Aorta (tissue), 5 donors: ENCODE data around the gene HDGF. TPM values are rescaled to one million over a fixed set of nuclear protein-coding genes. Genes with fewer than 3 reads are reported as not detected.
A peak's percentile ranks its signal among the peaks of the same experiment; 100 is the strongest.
"Not testable (repeated sequence)": the region's sequence is repeated elsewhere in the genome, so short reads cannot be mapped to it uniquely, and the experiment has no call there.

Experiments
- ATAC-seq: fragments of 200-7000 bp; cut with Tn5 transposase; one replicate; pipeline ENCODE4 v1.9.1; 2022; ENCODE audit warnings: moderate library complexity; ENCODE audit not compliant: low FRiP score
- DNase-seq, 2 donors: peaks; one replicate each; pipeline ENCODE4 v3.0.0-alpha.2; 2020
- H3K27ac ChIP-seq, 2 donors: one replicate each; pipeline ENCODE4 v1.5.1; 2013; ENCODE audit warnings: low read length in 2 of 2, mild to moderate bottlenecking in 2 of 2, moderate library complexity in 2 of 2, control low read depth in 1 of 2, inconsistent platforms in 1 of 2, low read depth in 1 of 2
- H3K27me3 ChIP-seq, 2 donors: one replicate each; pipeline ENCODE4 v1.6.1; 2013; ENCODE audit warnings: control low read depth in 1 of 2, low read length in 1 of 2, mild to moderate bottlenecking in 1 of 2, moderate library complexity in 1 of 2; ENCODE audit not compliant: insufficient read depth in 2 of 2, control insufficient read depth in 1 of 2
- H3K36me3 ChIP-seq, 2 donors: one replicate each; pipeline ENCODE4 v1.6.1; 2013; ENCODE audit warnings: control low read depth in 1 of 2, low read length in 1 of 2, mild to moderate bottlenecking in 1 of 2; ENCODE audit not compliant: insufficient read depth in 2 of 2, control insufficient read depth in 1 of 2
- H3K4me1 ChIP-seq, 2 donors: one replicate each; pipeline ENCODE4 v1.6.1; 2013; ENCODE audit warnings: low read length in 2 of 2, control low read depth in 1 of 2, mild to moderate bottlenecking in 1 of 2, moderate library complexity in 1 of 2; ENCODE audit not compliant: insufficient read depth in 2 of 2, control insufficient read depth in 1 of 2
- H3K4me3 ChIP-seq, 2 donors: one replicate each; pipeline ENCODE4 v1.5.1; 2013; ENCODE audit warnings: low read length in 2 of 2, control low read depth in 1 of 2, mild to moderate bottlenecking in 1 of 2
- H3K9me3 ChIP-seq: one replicate; pipeline ENCODE4 v1.6.1; 2013; ENCODE audit warnings: mild to moderate bottlenecking, low read length; ENCODE audit not compliant: control insufficient read depth
- WGBS, 2 donors: extraction: QIAGEN DNeasy Blood & Tissue Kit; methylation state at CpG; one replicate each; pipeline ENCODE4 v1.1.7; 2013; 5-methylcytosine and 5-hydroxymethylcytosine counted together
- intact Hi-C, 2 donors: fragments of 100-400 bp; cut with DNase I; formaldehyde crosslinking; loops; one replicate each; pipeline versions ENCODE4 v1.14.2 to v1.15.0; 2022
- polyA plus RNA-seq, 2 donors: library from polyadenylated mRNA; stranded (reverse); fragments of 200-250 nt; gene quantifications; one replicate each; pipeline ENCODE4 v1.2.3, GENCODE V29; 2013
- total RNA-seq, 2 donors: library from RNA; stranded (reverse); fragmentation: NEBNext Ultra II Directional; extraction: Animal tissue kit (Norgen Biotek cat#: 25700); gene quantifications; one replicate each; pipeline ENCODE4 v1.2.1, GENCODE V29; 2021
- donor health status: healthy with polysubstance abuse.
- donor health status: Bipolar disorder and iron deficiency.
- donor health status: DM: no; HTN: no; CAD: no.
- donor health status: DM: no; HTN: no; CAD: no.
- donor health status: DM: yes; HTN: yes; CAD: no.

HDGF gene
- total and polyA plus RNA-seq, 4 donors: 94.9 to 135 (median 116) TPM

DNA sequence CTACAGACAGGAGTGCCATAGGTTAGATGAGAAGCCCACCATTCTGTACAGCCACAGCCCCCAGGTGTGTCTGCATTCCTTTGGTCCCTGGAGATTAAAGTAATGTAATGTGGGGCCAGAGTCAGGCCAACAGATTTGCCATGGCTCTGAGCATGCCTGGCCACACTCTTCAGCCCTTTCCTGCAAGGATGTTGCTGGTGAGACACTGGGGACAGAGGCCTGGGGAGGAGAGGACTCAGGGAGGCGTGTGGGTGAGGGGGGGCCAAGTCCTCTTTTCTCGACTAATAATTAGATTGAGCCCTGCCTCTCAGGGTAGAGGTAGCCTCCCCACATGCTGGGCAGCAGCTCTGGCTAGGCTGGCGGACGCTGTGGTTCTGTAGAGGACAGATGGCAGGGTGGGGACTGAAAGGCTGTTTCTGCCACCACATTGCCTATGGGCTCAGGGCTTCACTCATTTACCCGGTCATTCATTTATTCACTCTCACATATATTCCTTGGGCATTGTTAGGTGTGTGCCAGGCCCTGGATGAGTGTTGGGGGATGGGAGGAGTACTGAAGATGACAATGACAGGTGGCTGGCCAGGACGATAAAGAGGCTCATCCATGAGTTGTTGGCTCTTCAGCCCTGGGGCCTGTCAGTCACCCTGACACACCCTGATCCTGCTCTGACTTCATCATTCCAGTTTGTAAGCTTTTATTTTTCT is 8.8 kb upstream of the HDGF start:
- no peak for DNase-seq
- intact Hi-C loops: loop anchor here in 1 of 2 donors (10.0 kb wide), 1 partner anchor 75 kb away; no protein-coding TSS in a partner anchor
- no peak for ATAC-seq

DNA sequence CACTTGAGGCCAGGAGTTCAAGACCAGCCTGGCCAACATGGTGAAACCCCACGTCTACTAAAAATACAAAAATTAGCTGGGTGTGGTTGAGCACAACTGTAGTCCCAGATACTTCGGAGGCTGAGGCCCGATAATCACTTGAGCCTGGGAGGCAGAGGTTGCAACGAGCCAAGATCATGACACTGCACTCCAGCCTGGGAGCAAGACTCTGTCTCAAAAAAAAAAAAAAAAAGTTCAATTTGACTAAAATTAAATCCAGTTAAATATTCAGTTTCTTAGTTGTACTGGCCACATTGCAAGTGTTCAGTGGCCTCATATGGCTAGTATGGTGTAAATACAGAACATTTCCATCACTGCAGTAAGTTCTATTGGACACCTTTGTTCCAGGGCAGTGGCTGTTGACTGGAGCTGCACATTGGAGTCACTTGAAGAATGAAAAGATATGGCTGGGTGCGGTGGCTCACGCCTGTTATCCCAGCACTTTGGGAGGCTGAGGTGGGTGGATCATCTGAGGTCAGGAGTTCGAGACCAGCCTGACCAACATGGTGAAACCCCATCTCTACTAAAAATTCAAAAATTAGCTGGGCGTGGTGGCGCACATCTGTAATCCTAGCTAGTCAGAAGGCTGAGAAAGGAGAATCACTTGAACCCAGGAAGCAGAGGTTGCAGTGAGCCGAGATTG is 6.2 kb upstream of the HDGF start:
- intact Hi-C loops, ATAC-seq, H3K4me1 ChIP-seq, H3K27me3 ChIP-seq, H3K4me3 ChIP-seq, H3K27ac ChIP-seq, H3K9me3 ChIP-seq, DNase-seq, H3K36me3 ChIP-seq: not testable (repeated sequence)
- WGBS, 2 donors: 90 to 97% methylated on average over 10 of the region's 10 CpGs

More for the DNA sequence above, 8.8 kb upstream of the HDGF start:
- peaks cover 0 to 2% of the 10 kb centered on the region in 2 donors for H3K4me1 ChIP-seq
- no peaks in the 10 kb centered on the region for H3K36me3 ChIP-seq
- H3K27ac ChIP-seq: no peak overlapping the region
- H3K27me3 ChIP-seq: no peaks in the 10 kb centered on the region
- no peaks in the 10 kb centered on the region for H3K9me3 ChIP-seq
- WGBS, 2 donors: 51 to 54% methylated on average over 6 of the region's 6 CpGs
- no peak overlapping the region for H3K4me3 ChIP-seq

DNA sequence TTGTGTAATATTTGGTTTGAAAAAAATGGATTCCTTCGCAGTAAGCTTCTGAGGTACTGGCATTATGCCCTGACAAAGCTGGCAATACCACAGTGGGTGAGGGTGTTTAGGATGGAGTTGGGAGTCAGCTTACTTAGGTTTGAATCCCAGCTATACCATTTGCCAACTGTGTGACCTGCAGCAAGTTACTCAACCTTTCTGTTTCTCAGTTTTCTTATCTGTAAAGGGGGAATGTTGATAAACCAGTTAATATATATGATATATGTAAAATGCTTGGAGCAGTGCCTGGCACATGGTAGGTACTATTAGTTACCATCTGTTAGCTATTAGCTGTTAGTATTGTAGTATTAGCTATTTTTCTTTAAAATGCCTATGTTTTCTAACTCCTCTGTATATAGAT is 4.9 kb upstream of the HDGF start:
- no peaks in the 10 kb centered on the region for H3K27me3 ChIP-seq
- H3K36me3 ChIP-seq: no peaks in the 10 kb centered on the region
- intact Hi-C loops: no loop called here
- DNase-seq: no peak
- no peak overlapping the region for H3K27ac ChIP-seq
- H3K9me3 ChIP-seq: no peaks in the 10 kb centered on the region
- 88 to 89% methylated on average over 1 of the region's 1 CpG for WGBS, 2 donors
- no peak overlapping the region for H3K4me3 ChIP-seq
- no peak for ATAC-seq
- H3K4me1 ChIP-seq: peaks cover 0 to 2% of the 10 kb centered on the region in 2 donors

- 47 to 48% methylated on average over 5 of the region's 5 CpGs for WGBS, 2 donors
- no peak overlapping the region for H3K27ac ChIP-seq
- H3K27me3 ChIP-seq: no peaks in the 10 kb centered on the region
- H3K9me3 ChIP-seq: no peaks in the 10 kb centered on the region
- DNase-seq (no peak), ATAC-seq (no peak)
- H3K36me3 ChIP-seq: no peaks in the 10 kb centered on the region
- H3K4me3 ChIP-seq: no peak overlapping the region
- peaks cover 0 to 2% of the 10 kb centered on the region in 2 donors for H3K4me1 ChIP-seq
- intact Hi-C loops: no loop called here
Observed at GRCh38 chr1:156755527-156755950, 4.1 kb upstream of the HDGF start.

- Histone ChIP-seq H3K36me3 (no peaks in the 10 kb centered on the region), H3K4me3 (no peak overlapping the region), H3K27me3 (no peaks in the 10 kb centered on the region), H3K27ac (no peak overlapping the region), H3K4me1 (peaks cover 0 to 2% of the 10 kb centered on the region in 2 donors), H3K9me3 (no peaks in the 10 kb centered on the region)
- intact Hi-C loops: no loop called here
- ATAC-seq (no peak), DNase-seq (no peak)
- 78 to 82% methylated on average over 8 of the region's 8 CpGs for WGBS, 2 donors
Observed at GRCh38 chr1:156754219-156754618, 2.7 kb upstream of the HDGF start.

GRCh38 chr1:156752843-156753482 is 1.5 kb upstream of the HDGF start:
- 7 to 14% methylated on average over 1 of the region's 1 CpG for WGBS, 2 donors
- Histone ChIP-seq H3K9me3 (no peaks in the 10 kb centered on the region), H3K27me3 (no peaks in the 10 kb centered on the region), H3K4me1 (no peaks in the 10 kb centered on the region), H3K36me3 (no peaks in the 10 kb centered on the region), H3K27ac (no peak overlapping the region), H3K4me3 (no peak overlapping the region)
- intact Hi-C loops: loop anchor here in 1 of 2 donors (1.0 kb wide), 1 partner anchor 13 kb away; no protein-coding TSS in a partner anchor
- ATAC-seq (no peak), DNase-seq (no peak)

GRCh38 chr1:156751757-156752481 is 444 bp upstream of the HDGF start:
- intact Hi-C loops: loop anchor here (1.0 to 2.0 kb wide), 2 partner anchors 14 to 15 kb away; partner anchors contain the start of gene PRCC (in 1 of the 2)
- H3K27ac ChIP-seq: peak overlapping the region in 1 of 2 donors; percentile 55
- H3K9me3 ChIP-seq: no peaks in the 10 kb centered on the region
- H3K27me3 ChIP-seq: no peaks in the 10 kb centered on the region
- no peaks in the 10 kb centered on the region for H3K36me3 ChIP-seq
- DNase-seq (peak; percentile 99), ATAC-seq (peak; percentile 91)
- H3K4me3 ChIP-seq: peak overlapping the region; percentile 69 to 84
- 0% methylated on average over 55 to 68 of the region's 68 CpGs for WGBS, 2 donors
- H3K4me1 ChIP-seq: no peaks in the 10 kb centered on the region

- 0 to 1% methylated on average over 55 to 64 of the region's 64 CpGs for WGBS, 2 donors
- Histone ChIP-seq H3K27ac (peak overlapping the region; percentile 72 to 96), H3K36me3 (no peaks in the 10 kb centered on the region), H3K4me3 (peak overlapping the region; percentile 69 to 84), H3K4me1 (no peaks in the 10 kb centered on the region), H3K9me3 (no peaks in the 10 kb centered on the region), H3K27me3 (no peaks in the 10 kb centered on the region)
- intact Hi-C loops: loop anchor here in 1 of 2 donors (2.0 kb wide), 1 partner anchor 16 kb away; the partner anchor contains the start of gene PRCC
- ATAC-seq: no peak
- peak; percentile 73 to 88 for DNase-seq
Observed at GRCh38 chr1:156750711-156751450, 594 bp downstream of the HDGF start.
